WERI-Rb-1 (cell line): ENCODE results near the gene NPW.
A peak's percentile ranks its signal among the peaks of the same experiment; 100 is the strongest.

Source experiments
- DNase-seq: peaks from one replicate; pipeline ENCODE4 v3.0.0-alpha.2; 2020
- H3K27ac ChIP-seq: fragments of 250-450 bp; sonication (Bioruptor Pico); 2 replicates; pipeline ENCODE4 v1.5.1; 2020; ENCODE audit warnings: mild to moderate bottlenecking, moderate library complexity
- H3K27me3 ChIP-seq: fragments of 250-450 bp; sonication (Bioruptor Pico); 2 replicates; pipeline ENCODE4 v1.5.1; 2021; ENCODE audit warnings: mild to moderate bottlenecking, low read depth, moderate library complexity; ENCODE audit not compliant: insufficient read depth, severe bottlenecking
- H3K36me3 ChIP-seq: fragments of 250-450 bp; sonication (Bioruptor Pico); 2 replicates; pipeline ENCODE4 v1.5.1; 2020; ENCODE audit warnings: mild to moderate bottlenecking, moderate library complexity
- H3K4me3 ChIP-seq: 2 replicates; pipeline ENCODE4 v1.5.1; 2011; ENCODE audit warnings: low read depth, mild to moderate bottlenecking, control low read depth, low read length
- H3K9me3 ChIP-seq: fragments of 250-450 bp; sonication (Bioruptor Pico); 2 replicates; pipeline ENCODE4 v1.5.1; 2021; ENCODE audit warnings: mild to moderate bottlenecking, moderate library complexity; ENCODE audit not compliant: severe bottlenecking
- CTCF ChIP-seq: IDR thresholded peaks from 2 replicates; pipeline ENCODE4 v1.5.1; 2011; ENCODE audit warnings: low read depth, mild to moderate bottlenecking, control low read depth, inconsistent platforms, low read length

The NPW gene

GRCh38 chr16:2045965-2046892, 26.6 kb downstream of the NPW start:
- Histone ChIP-seq H3K4me3 (no peak overlapping the region; the same call in 1 of the 2 replicates), H3K27ac (no peak overlapping the region; the same call in 1 of the 2 replicates), H3K9me3 (no peaks in the 10 kb centered on the region), H3K36me3 (peaks cover 26% of the 10 kb centered on the region), H3K27me3 (no peaks in the 10 kb centered on the region)
- no peak for TF ChIP-seq CTCF
- DNase-seq: no peak

DNA sequence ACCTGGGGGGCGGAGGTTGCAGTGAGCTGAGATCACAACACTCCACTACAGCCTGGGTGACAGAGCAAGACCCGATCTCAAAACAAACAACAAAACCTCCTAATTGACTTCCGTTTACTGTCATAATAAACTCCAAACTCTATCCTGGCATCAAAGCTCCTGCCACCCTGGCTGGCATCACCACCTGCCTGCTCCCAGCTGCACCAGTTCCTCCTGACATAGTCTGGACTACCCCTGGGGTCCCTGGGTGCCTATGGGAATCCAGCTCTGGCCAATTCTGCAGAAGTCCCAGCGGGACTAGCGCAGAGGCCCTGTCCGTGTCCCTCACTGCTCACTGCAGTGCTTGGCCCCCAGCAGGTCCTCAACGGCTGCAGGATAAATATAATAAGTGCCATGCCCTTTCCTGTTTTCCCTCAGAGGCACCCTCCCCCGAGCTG, 27.3 kb downstream of the NPW start:
- no peak for DNase-seq
- no peaks in the 10 kb centered on the region for H3K27me3 ChIP-seq
- peak overlapping the region; percentile 69 for H3K4me3 ChIP-seq
- H3K9me3 ChIP-seq: no peaks in the 10 kb centered on the region
- peak overlapping the region; percentile 30; the same call in 1 of the 2 replicates for H3K27ac ChIP-seq
- peaks cover 30% of the 10 kb centered on the region for H3K36me3 ChIP-seq
- TF ChIP-seq CTCF: no peak

DNA sequence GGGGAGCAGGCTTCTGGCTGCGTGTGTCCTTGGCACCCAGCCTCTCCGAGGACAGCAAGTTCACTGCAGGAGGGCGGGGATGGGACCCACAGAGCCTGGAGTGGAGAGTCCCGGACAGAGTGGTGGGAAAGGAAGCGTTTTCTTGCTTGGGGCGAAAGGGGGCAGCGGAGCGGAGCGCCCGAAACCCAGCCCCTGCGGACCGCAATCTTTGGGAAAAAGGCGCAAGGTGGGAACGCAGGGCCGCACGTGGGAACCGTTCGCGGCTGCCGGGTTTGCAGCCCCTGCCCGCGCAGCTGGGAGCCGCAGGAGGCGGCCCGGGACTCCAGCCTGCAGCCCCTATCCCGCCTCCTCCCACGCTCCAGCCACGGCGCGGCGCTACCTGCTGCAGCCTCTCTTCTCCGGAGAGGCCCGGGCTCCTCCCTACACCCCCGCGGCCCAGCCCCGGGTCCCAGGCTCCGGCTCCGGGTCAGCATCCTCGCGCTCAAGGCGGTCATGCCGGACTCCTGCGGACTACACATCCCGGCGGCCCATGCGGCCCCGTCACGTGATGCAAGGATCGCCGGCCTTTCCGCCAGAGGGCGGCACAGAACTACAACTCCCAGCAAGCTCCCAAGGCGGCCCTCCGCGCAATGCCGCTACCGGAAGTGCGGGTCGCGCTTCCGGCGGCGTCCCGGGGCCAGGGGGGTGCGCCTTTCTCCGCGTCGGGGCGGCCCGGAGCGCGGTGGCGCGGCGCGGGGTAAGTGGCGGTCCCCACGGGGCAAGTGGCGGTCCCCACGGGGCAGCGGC, 27.9 kb downstream of the NPW start, which contains the start of the genes NTHL1 and TSC2:
NTHL1 (minus strand) TSS at position 505 of the 786 bp plus-strand sequence; CDS start at position 494, 11 bp downstream.
TSC2 (plus strand) TSS at position 656 of the 786 bp plus-strand sequence. CDS start 631 bp downstream, outside the sequence.
- Histone ChIP-seq H3K4me3 (peak within 1 kb of the TSS; percentile 69), H3K27ac (peak within 1 kb of the TSS; percentile 30), H3K9me3 (no peaks in the 10 kb centered on the region), H3K27me3 (no peaks in the 10 kb centered on the region), H3K36me3 (peaks cover 35% of the 10 kb centered on the region)
- DNase-seq: peak; percentile 97
- TF ChIP-seq CTCF: no peak

DNA sequence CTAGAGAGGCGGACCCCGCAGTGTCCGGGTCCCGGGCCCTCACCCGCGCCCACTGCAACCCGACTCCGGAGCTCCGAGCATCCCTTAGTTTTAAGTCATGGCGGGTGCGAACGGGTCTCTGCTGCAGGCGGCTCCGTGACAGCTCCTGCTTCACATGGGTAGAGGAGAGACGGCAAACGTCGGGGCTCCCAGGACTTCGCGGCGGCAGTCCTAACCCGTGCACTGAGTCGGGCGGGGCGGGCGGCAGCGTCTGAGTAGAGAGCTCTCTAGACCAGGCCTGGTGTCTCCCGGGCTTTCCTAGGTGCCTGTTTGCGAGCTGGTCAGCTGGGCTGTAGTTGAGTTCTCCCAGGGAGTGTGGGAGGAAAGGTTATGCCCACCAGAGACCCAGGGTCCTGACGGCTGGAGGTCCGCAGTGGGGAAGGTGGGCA, 28.5 kb downstream of the NPW start:
- peak overlapping the region; percentile 69 for H3K4me3 ChIP-seq
- DNase-seq: no peak
- H3K36me3 ChIP-seq: peaks cover 39% of the 10 kb centered on the region
- no peaks in the 10 kb centered on the region for H3K27me3 ChIP-seq
- H3K27ac ChIP-seq: peak overlapping the region; percentile 30
- no peaks in the 10 kb centered on the region for H3K9me3 ChIP-seq
- no peak for TF ChIP-seq CTCF

- no peaks in the 10 kb centered on the region for H3K9me3 ChIP-seq
- no peak overlapping the region for H3K27ac ChIP-seq
- no peak overlapping the region for H3K4me3 ChIP-seq
- H3K27me3 ChIP-seq: no peaks in the 10 kb centered on the region
- DNase-seq: no peak
- no peak for TF ChIP-seq CTCF
- H3K36me3 ChIP-seq: peaks cover 49% of the 10 kb centered on the region
These were observed 33.6 kb downstream of the NPW start for GRCh38 chr16:2053211-2053610.
